Hypothalamus (tissue), 51 donors: ENCODE results near the gene DHX34.
"Not testable (repeated sequence)": the region's sequence is repeated elsewhere in the genome, so short reads cannot be mapped to it uniquely, and the experiment has no call there.

Experiments
- DNase-seq, 51 donors: peaks; one replicate each; lab custom pipeline; 2025; lab: John Stamatoyannopoulos, UW

The DHX34 gene

DNA sequence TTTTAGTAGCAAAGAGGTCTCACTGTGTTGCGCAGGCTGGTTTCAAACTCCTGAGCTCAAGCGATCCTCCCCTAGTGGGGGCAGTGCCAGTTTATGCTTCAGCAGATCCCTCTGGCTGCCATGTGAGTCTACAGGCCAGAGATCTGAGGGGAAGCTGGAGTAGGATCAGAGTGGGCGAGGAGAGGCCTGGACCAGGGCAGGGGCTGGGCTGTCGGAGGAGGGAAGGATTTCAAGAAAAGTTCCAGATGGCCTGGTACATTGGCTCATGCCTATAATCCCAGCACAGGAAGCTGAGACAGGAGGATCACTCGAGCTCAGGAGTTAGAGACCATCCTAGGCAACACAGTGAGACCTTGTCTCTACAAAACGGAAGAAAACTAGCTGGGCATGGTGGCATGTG lies 9.8 kb downstream of the DHX34 start:
- no peak for DNase-seq

DNA sequence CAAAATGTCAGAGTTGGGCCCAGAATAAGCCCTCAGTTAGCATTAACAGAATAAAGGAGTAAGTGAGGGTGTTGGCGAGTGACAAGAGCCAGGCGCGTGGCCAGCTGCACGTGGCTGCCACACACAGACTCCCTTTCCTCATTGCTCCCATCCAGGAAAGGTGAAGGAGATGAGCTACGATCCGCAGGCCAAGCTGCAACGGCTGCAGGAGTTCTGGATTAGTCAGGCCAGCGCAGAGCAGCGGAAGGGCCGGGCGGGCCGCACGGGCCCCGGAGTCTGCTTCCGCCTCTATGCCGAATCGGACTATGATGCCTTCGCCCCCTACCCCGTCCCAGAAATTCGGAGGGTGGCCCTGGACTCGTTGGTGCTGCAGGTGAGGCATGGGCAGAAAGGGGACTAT lies 13.2 kb downstream of the DHX34 start:
- no peak for DNase-seq

DNA sequence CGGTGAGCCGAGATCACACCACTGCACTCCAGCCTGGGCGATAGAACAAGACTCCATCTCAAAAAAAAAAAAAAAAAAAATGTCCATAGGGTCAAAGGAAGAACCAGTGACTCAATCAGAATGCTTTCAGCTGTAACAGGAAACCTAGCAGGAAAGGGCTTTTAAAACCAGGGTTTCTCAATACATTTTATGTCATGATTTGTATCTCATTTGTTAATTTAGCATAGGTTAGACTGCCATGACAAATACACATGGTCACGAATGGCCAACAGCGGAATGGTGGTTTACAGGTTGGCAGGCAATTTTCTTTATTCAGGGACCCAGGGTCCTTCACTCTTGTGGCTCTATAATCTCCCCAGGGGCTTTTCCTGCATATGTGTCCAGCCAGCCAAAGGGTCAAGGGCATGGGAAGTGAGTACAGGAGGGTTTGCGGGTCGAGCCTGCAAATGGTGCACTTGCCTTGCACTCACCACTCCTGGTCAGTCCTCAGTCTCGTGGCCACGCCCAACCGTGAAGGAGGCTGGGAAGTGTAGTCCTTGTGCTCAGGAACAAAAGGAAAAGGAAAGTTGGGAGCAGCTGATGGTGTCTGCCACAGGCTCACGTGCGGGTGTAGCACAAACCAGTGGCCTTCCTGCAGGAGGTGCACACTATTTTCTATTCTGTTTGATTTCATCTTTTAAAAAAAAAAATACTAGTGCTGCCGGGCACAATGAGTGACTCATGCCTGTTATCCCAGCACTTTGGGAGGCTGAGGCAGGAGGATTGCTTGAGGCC lies 14.8 kb downstream of the DHX34 start:
- no peak for DNase-seq

DNA sequence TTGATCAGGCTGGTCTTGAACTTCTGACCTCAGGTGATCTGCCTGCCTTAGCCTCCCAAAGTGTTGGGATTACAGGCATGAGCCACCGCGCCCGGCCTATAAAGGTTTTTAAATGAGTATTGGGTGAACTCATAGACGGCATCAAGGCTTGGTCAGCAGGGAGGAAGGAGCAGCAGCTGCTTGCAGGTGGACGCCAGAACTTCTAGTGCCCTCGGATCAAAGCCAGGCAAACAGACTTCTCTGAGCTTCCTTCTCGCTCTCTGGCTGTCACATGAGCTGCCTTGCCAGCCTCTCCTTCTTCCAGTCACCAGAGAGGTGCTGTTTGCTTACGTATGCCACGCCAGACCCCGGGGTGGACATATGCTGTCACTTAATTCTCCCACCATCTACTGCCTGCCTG lies 16.3 kb downstream of the DHX34 start:
- not testable (repeated sequence) for DNase-seq

DNA sequence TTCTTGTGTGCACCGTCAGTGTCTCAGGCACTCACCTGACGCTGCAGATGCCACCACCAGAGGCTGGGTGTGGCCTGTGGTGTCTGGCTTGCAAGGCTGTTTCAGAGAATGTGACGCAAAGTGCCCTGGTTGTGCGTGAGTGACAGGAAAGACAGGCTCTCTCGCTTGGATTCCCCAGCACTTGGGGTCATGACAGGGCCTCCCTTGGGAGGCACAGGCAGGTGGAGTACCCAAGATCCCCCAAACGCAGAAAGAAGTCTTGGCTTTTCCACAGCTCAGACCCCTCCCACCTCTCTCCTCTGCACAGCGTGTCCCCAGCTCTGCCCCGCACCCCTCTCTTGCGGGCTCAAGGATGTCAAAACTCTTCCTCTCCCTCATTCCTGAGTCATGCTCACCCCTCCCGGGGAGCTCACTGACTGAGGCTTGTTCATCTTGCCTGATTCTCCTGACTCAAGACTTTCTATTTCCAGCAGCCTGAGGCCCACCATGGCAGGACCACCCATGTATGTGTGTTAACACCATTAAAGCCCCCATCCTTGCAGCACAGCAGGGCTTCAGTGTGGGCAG lies 21.0 kb downstream of the DHX34 start:
- peak in 2 of 51 donors; percentile 2 to 73 for DNase-seq

DNA sequence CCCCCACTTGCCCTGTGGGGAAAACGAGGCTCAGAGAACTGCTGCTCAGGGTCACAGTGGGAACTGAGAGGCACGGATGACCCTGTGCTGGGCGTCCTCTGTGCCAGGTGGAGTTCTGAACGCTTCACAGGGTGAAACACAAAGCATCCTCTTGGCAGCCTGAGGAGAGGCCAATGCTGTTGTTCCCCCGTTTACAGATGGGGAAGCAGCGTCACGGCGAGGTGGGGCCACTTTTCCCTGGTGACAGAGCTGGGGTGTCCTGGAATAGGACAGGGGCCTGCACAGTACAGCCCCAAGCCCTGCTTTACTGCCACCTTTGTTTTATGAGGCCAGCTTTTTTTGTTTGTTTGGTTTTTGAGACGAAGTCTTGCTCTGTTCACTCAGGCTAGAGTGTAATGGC lies 22.1 kb downstream of the DHX34 start:
- no peak for DNase-seq

DNA sequence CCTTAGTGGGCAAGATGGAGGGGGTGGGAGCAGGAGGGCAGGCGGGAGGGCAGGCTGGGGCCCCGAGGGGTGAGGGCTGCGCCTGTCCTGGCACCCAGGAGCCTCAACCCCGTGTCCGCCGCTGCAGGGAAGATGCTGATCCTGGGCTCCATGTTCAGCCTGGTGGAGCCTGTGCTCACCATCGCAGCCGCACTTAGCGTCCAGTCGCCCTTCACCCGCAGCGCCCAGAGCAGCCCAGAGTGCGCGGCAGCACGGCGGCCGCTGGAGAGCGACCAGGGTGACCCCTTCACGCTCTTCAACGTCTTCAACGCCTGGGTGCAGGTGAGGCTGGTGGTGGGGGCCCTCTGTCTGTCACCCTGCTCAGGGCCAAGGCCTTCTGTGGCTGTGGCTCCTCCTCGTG lies 23.5 kb downstream of the DHX34 start:
- DNase-seq: no peak

DNA sequence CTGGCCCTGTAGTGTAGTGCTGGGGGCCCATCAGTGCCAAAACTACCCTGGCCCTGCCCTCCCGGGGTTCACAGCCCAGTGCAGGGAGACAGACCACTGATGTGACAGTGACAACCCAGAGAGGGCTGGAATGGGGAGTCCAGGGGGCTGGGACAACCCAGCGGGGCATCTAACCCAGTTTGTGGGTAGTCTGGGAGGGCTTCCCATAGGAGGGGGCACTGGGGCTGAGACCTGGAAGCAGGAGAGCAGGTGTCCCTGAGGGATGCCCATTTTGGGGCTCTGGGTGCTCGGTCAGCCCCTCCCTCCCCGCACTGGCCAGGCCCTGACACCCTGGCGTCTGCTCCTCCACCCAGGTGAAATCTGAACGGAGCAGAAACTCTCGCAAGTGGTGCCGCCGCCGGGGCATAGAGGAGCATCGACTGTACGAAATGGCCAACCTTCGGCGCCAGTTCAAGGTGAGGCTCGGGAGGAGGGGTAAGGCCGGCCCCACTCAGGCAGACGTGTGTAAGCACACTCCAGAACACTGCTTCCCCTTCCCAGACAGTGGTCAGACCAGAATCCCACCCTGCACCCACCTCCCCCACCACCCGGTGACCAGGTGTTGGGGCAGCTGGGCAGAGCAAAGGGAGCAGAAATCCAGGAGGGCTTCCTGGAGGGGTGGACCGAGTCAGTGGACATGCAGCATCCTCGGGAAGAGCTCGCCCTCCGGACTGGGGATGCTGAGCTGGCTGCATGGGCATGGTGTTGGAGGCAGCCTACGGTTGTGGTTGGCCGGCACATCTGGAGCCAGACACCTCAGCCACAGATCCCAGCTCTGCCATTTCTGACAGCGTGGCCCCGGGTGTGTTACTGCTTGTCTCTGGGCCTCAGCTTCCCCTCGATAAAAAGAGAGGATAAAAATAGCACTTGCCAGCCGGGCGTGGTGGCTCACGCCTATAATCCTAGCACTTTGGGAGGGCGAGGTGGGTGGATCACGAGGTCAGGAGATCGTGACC lies 24.4 kb downstream of the DHX34 start:
- no peak for DNase-seq

DNA sequence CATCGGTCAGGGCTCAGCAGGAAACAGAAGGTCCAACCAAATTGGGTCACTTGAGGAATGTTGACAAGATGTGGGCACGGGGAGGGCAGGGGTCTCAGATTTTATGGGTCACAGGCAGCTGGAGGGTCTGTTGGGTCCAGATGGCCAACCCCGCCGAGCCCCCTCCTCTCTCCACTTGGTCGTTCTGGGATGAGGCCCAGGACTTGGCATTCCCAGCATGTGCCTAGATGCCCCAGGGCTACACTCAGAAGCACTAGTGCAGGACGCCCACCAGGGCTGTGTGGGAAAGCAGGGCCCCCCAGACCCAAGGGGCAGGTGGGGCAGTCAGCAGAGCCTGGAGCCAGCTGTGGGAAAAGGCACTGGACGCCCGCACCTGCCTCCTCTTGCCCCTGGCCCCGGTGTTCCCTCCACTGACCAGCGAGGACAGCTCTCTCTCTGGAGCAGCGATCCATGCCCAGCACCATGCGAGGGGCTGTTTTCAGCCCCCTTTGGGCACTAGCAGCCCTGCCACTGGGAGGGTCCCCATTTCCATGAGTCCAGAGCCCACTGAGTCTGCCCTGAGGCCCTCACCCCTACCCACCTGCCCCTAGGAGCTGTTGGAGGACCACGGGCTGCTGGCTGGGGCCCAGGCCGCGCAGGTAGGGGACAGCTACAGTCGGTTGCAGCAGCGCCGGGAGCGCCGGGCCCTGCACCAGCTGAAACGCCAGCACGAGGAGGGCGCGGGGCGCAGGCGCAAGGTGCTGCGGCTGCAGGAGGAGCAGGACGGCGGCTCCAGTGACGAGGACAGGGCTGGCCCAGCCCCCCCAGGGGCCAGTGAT lies 26.0 kb downstream of the DHX34 start:
- DNase-seq: no peak

DNA sequence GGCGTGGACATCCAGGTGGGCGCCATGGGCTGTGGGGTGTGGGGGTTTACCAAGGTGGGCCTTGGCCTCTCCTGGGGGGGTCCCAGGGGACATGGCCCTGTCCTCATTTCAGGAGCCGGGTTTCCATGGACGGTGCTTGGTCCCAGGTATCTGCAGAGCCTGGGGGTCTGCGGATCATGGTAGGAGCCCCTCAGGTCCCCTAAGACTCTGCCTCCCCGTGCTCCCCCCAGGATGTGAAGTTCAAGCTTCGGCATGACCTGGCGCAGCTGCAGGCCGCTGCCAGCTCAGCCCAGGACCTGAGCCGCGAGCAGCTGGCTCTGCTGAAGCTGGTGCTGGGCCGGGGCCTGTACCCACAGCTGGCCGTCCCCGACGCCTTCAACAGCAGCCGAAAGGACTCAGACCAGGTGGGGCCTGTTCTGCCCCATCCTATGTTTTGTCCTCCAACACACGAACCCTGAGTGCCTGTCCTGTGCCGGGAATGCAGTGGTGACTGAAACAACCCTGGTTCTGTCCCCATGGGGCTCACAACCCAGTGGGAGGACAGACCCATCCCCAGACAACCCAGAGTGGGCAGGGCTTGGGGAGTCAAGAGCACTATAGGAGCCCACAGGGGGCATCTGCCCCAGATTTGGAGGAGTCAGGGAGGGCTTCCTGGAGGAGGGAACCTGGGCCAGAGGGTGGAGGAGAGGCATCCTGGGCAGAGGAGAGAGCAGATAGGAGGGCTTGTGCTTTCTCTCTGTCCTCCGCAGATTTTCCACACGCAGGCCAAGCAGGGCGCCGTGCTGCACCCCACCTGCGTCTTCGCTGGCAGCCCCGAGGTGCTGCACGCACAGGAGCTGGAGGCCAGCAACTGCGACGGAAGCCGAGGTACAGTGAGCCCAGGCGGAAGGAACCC lies 26.8 kb downstream of the DHX34 start:
- DNase-seq: no peak

DNA sequence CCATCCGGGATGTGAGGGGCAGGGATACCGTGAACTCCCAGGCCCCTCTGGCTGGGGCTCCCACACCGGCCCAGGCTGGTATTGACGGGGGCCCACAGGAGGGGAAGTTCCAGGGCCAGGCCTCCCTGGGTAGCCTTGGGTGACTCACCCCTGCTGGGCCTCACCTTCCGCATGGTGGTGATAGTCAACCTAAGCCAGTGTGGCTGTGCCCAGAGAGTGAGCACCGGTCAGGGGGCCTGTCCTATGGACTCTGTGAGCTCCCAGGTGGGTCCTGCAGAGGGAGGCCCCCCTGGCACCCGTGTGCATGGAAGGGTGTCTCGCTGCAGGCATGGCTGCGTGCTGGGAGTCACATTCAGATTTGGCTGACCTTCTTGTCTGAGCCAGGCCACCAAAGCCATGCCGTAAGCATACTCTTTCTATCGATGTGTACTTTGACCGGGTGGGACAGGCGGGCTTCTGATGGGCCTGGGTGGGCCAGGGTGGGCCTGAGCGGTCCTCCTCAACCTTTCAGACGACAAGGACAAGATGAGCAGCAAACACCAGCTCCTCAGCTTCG lies 27.6 kb downstream of the DHX34 start:
- no peak for DNase-seq

DNA sequence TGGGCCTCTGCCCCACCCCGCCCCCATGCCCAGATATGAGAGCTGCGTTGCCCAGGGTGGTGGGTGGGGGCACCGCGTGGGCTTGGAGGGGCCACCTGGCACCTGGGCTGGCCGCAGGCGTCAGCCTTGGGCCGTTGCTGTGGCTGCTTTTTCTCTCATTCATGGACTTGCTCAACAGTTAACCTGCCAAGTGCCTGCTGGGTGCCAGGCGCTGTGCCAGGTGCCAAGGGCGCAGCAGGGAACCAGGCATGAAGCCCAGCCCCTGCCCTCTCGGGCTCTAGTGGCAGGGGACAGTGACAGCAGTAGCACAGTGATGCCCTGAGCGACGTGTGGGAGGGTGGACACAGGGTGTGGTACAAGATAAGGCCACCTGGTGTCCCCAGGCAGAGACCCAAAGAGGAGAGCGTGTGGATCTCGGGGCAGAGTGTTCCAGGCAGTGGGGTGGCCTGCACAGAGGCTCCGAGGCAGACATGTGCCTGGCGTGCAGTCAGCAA lies 28.1 kb downstream of the DHX34 start:
- DNase-seq: peak in 11 of 51 donors; percentile 2 to 35 (median 15)

DNA sequence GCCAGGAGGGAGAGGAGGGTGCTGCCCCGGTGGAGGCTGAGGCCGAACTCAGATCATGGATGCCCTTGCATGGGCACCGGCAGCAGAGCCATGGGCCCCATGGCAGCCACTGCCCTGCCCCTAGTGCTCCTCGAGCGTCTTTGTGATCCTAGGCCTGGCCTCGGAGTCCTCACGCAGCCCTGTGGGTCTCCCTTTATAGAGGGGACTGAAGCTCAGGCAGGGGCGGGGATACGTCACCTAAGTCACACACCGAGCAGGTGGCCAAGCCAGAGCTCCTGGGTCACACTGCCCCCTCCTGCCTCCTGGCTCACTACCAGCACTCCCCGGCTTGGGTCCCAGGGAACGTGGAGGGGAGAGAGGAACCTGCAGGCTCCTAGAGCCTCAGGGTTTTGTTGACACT lies 28.7 kb downstream of the DHX34 start:
- no peak for DNase-seq

DNA sequence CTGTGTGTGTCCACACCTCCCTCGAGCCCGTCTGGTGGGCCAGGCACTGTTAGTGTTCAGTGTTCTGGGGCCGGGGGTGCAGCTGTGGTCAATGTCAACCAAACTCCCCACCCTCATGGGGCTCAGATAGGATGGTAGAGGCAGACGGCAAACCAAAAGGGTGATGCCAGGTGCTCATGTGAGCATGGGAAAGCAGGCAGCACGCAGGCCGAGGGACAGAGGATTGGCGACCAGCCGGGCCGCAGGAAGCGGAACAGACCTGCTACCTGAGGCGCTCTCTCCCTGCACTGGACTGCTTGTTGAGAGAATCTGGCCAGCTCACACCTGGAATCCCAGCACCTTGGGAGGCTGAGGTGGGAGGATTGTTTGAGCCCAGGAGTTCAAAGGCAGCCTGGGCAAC lies 29.1 kb downstream of the DHX34 start:
- no peak for DNase-seq

DNA sequence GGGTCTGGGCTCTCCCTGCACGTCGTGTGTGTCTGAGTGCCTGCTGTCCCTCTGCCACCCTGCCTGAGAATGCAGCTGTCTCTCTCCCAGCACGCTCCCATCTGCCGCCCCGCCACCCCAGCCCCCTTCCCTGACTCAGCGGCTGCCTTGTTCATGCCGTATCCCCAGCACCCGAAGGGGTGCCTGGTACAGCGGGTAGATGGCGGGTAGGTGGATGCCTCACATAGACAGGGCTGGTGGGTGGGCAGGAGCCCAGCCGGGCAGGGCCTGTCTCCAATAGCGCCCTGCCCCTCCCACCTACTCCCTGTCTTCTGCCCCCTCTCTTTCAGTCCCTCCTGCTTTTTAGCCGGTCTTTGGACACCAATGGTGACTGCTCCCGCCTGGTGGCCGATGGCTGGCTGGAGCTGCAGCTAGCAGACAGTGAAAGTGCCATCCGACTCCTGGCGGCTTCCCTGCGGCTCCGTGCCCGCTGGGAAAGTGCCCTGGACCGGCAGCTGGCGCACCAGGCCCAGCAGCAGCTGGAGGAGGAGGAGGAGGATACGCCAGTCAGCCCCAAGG lies 30.3 kb downstream of the DHX34 start:
- peak in 45 of 51 donors; percentile 8 to 91 (median 53) for DNase-seq

DNA sequence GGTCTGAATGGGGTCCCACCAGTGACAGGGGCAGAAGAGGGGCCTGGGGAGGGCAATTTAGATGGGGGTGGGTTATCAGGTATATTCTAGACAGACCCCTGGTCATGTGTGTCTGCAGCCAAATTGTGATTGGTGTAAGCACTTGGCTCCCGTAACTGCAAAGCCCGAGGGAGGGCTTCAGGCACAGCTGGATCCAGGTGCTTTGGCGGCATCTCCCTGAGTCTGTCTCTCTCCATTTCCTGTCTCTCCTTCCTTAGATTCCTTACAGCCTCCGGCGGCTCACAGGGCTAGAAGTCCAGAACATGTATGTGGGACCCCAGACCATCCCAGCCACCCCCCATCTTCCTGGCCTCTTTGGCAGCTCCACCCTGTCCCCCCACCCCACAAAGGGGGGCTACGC lies 31.4 kb downstream of the DHX34 start:
- DNase-seq: no peak

DNA sequence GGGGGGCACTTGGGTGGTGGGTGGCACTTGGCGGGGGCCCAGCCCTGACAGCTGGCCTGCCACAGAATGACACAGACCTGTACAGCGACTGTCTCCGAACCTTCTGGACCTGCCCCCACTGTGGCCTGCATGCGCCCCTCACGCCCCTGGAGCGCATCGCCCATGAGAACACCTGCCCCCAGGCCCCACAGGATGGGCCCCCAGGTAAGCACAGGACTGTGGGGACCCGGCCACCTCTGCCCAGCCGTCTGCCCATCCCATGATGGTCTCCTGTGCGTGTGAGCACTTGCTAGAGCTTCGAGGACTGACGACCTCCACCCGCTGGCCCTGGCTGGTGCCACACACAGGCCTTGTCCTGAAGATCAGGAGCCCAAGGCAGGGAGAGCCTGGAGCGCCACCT lies 32.0 kb downstream of the DHX34 start:
- no peak for DNase-seq

DNA sequence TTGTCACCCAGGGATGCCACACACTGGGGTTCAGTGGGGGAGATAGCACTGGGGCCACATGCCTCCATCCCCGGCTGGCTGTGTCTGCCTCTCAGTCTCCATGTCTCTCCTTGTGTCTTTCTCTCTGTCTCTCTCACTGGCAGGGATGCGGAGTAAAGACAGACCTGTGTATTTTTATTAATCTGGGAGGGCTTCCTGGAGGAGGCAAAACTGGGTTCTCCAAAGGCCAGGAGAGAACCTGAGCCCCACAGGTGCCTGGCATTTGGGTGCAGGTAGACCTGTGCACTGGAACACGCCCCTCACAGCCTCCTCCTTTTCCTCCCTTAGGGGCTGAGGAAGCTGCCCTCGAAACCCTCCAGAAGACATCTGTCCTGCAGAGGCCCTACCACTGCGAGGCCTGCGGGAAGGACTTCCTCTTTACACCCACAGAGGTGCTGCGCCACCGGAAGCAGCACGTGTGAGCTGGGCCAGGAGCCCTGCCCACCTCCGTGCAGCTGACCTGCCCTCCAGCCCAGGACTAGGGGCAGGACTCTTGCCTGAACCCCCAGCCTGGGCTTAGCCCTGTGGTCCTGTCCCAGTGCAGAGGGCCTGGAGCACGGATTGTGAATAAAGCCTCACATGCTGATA lies 32.7 kb downstream of the DHX34 start:
- no peak for DNase-seq
